T-helper 22 cell (primary cell): ENCODE results near the gene P2RX1.
"Not testable (repeated sequence)": the region's sequence is repeated elsewhere in the genome, so short reads cannot be mapped to it uniquely, and the experiment has no call there.

Experiments
- DNase-seq: peaks from one replicate; pipeline ENCODE4 v3.0.0-alpha.2; 2020; ENCODE audit warnings: low read depth

P2RX1 gene

GRCh38 chr17:3857261-3858105, 58.8 kb downstream of the P2RX1 start:
- no peak for DNase-seq

GRCh38 chr17:3854204-3854603, 62.1 kb downstream of the P2RX1 start:
- not testable (repeated sequence) for DNase-seq

GRCh38 chr17:3852561-3852960, 63.7 kb downstream of the P2RX1 start:
- no peak for DNase-seq

- no peak for DNase-seq
Observed at GRCh38 chr17:3851461-3852100, 64.7 kb downstream of the P2RX1 start.

GRCh38 chr17:3848229-3848835, 67.9 kb downstream of the P2RX1 start:
- no peak for DNase-seq

- DNase-seq: no peak
Observed at GRCh38 chr17:3847165-3847670, 69.0 kb downstream of the P2RX1 start.
